ENCODE data around the gene IDH3B.

The IDH3B gene

DNA sequence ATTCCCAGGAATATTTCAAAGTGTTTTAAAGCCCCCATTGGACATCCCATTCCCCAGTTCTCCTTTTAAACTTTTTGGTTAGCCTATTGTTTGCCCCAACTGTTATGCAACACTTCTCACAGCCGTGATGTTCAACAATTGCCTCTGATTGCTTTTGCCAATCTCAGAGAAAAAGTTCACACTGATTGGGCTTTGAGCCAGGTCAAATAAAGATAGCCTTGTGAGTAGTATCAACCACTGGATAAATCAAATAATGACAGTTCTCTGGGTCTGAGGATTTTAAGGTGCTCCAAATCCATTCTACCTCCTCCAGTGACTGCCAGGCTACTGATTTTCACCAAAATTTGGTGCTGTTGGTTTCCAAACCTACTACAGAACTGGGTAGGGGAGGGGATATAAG lies 30.6 kb downstream of the IDH3B start:
- TF ChIP-seq, protein P1, sequence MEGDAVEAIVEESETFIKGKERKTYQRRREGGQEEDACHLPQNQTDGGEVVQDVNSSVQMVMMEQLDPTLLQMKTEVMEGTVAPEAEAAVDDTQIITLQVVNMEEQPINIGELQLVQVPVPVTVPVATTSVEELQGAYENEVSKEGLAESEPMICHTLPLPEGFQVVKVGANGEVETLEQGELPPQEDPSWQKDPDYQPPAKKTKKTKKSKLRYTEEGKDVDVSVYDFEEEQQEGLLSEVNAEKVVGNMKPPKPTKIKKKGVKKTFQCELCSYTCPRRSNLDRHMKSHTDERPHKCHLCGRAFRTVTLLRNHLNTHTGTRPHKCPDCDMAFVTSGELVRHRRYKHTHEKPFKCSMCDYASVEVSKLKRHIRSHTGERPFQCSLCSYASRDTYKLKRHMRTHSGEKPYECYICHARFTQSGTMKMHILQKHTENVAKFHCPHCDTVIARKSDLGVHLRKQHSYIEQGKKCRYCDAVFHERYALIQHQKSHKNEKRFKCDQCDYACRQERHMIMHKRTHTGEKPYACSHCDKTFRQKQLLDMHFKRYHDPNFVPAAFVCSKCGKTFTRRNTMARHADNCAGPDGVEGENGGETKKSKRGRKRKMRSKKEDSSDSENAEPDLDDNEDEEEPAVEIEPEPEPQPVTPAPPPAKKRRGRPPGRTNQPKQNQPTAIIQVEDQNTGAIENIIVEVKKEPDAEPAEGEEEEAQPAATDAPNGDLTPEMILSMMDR (IDR thresholded peaks at IDR 0.05; ENCODE audit: low read depth, low read length) = no peak
- TF ChIP-seq MYC (IDR thresholded peaks at IDR 0.05; ENCODE audit: low read depth, low read length) = no peak
- TF ChIP-seq, protein P2, sequence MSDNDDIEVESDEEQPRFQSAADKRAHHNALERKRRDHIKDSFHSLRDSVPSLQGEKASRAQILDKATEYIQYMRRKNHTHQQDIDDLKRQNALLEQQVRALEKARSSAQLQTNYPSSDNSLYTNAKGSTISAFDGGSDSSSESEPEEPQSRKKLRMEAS (IDR thresholded peaks at IDR 0.05; ENCODE audit: low read depth, low read length) = no peak
- TF ChIP-seq POLR2A (IDR thresholded peaks at IDR 0.05; ENCODE audit: extremely low read depth, insufficient read length) = no peak
- H3K4me3 ChIP-seq (ENCODE audit: low read depth, low read length) = no peak overlapping the region
- DNase-seq (ENCODE audit: low read depth) = no peak

DNA sequence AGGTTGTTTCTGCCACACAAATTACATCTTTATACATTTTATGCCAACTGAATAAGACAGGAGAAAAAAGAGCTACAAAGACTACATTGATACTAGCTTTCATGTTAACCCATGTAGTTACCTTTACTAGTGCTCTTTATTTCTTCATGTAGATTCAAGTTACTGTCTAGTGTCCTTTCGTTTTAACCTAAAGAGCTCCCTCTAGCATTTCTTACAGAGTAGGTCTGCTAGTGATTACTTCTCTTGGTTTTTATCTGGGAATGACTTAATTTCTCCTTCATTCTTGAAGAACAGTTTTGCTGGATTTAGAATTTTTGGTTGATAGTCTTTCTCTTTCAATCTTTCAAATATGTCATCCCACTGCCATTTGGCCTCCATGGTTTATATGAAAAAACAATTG lies 32.8 kb downstream of the IDH3B start:
- TF ChIP-seq POLR2A (IDR thresholded peaks at IDR 0.05; ENCODE audit: extremely low read depth, insufficient read length) = no peak
- TF ChIP-seq, protein P1 (IDR thresholded peaks at IDR 0.05; ENCODE audit: low read depth, low read length) = peak; percentile 2
- DNase-seq (ENCODE audit: low read depth) = peak; percentile 32
- no peak overlapping the region for H3K4me3 ChIP-seq (ENCODE audit: low read depth, low read length)

DNA sequence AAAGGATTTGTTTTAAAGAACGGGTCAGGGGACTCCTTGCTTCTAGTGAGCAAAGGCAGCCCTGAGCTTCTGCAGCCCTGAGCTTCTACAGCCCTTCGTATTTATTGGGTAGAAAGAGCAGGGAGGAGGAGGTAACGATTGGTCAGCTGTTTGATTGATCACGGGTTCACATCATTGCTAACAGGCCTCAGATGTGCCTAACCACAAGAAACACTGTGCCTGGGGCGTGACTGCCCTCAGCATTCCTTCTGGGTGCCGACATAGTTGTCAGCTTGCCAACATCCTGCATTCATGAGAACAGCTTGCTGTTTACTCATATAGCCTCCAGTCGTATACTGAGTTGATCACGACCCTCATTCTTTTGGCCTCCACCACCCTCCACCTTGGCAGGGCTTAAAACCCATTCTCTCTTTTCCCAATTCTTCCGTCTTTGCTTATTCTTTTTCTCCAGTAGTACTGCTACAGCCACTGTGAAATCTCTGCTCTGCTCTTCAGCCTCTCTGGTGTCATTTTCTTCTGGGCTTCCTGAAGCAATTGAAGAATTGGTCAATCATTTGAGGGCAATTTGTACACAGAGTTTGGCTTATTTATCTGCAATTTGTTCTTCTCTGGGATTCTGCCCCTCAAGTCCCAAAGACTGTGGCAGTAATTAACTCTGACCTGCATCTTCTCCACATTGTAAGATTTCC lies 37.0 kb downstream of the IDH3B start:
- no peak overlapping the region for H3K4me3 ChIP-seq (ENCODE audit: low read depth, low read length)
- TF ChIP-seq MYC (IDR thresholded peaks at IDR 0.05; ENCODE audit: low read depth, low read length) (no peak), POLR2A (IDR thresholded peaks at IDR 0.05; ENCODE audit: extremely low read depth, insufficient read length) (no peak)
- TF ChIP-seq, protein P1 (IDR thresholded peaks at IDR 0.05; ENCODE audit: low read depth, low read length) = no peak
- TF ChIP-seq, protein P2 (IDR thresholded peaks at IDR 0.05; ENCODE audit: low read depth, low read length) = no peak
- DNase-seq (ENCODE audit: low read depth) = no peak

DNA sequence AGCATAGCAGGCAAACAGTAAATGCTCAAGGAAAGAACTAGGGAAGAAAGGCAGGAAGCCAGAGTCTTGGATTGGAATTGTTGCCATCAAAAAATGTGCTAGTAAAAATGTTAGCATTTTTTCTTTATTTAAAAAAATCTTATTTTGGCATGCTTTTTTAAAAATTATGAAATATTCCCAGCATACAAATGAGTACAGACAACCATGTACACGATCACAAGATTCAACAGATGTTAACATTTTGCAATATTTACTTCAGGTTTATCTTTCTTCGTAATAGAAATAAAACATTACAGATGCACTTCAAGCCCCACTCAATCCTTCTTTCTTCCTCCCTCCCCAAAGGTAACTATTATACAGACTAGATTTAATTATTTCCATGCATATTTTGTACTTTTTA lies 39.0 kb downstream of the IDH3B start:
- DNase-seq (ENCODE audit: low read depth) = no peak
- TF ChIP-seq, protein P2 (IDR thresholded peaks at IDR 0.05; ENCODE audit: low read depth, low read length) = no peak
- TF ChIP-seq, protein P1 (IDR thresholded peaks at IDR 0.05; ENCODE audit: low read depth, low read length) = no peak
- TF ChIP-seq MYC (IDR thresholded peaks at IDR 0.05; ENCODE audit: low read depth, low read length) (no peak), POLR2A (IDR thresholded peaks at IDR 0.05; ENCODE audit: extremely low read depth, insufficient read length) (no peak)
- no peak overlapping the region for H3K4me3 ChIP-seq (ENCODE audit: low read depth, low read length)

DNA sequence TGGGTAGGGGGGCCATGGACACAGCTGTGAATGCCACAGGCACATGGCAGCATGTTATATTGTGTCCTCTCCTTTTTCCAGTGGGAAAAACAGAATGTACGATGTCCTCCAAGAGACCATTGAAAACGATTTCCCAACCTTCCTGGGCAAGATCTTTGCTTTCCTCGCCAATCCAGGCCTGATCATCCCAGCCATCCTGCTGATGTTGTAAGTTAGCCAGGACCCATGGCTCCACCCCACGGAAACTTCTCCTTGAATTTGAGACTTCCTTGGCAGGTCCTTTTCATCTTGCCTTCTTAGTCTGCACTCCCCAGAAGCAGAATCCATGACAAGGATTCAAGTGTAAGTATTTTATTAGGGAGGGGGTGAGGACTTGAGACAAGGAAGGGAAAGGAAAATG lies 39.8 kb downstream of the IDH3B start:
- DNase-seq (ENCODE audit: low read depth) = no peak
- H3K4me3 ChIP-seq (ENCODE audit: low read depth, low read length) = no peak overlapping the region
- TF ChIP-seq, protein P1 (IDR thresholded peaks at IDR 0.05; ENCODE audit: low read depth, low read length) = no peak
- TF ChIP-seq MYC (IDR thresholded peaks at IDR 0.05; ENCODE audit: low read depth, low read length) (no peak), POLR2A (IDR thresholded peaks at IDR 0.05; ENCODE audit: extremely low read depth, insufficient read length) (no peak)
